NCI-H2227 (cell line): ENCODE measurements around the gene HLX.

Experiments
- DNase-seq: peaks from one replicate; lab custom pipeline; 2025; ENCODE audit not compliant: unreplicated experiment; lab: John Stamatoyannopoulos, UW

Gene HLX

GRCh38 chr1:220879076-220879508 lies at the start of gene HLX:
TSS of gene HLX (plus strand) at chr1:220879443. CDS start at chr1:220879858, 415 bp downstream.
- DNase-seq, result peak; percentile 36

GRCh38 chr1:220833436-220833835 lies 45.8 kb upstream of the HLX start:
- no peak for DNase-seq

GRCh38 chr1:220834155-220834870 lies 44.9 kb upstream of the HLX start:
- DNase-seq, result no peak

- no peak for DNase-seq
Observed at GRCh38 chr1:220838578-220838977, 40.7 kb upstream of the HLX start.

GRCh38 chr1:220839474-220839873 lies 39.8 kb upstream of the HLX start:
- DNase-seq, result no peak

GRCh38 chr1:220841293-220841692 lies 38.0 kb upstream of the HLX start:
- DNase-seq, result no peak

GRCh38 chr1:220843481-220844011 lies 35.7 kb upstream of the HLX start:
- no peak for DNase-seq

- DNase-seq, result no peak
Observed at GRCh38 chr1:220852408-220852807, 26.8 kb upstream of the HLX start.

GRCh38 chr1:220872296-220872695 lies 6.9 kb upstream of the HLX start:
- no peak for DNase-seq

GRCh38 chr1:220873087-220873486 lies 6.2 kb upstream of the HLX start:
- no peak for DNase-seq

- peak; percentile 49 for DNase-seq
Observed at GRCh38 chr1:220873868-220874655, 5.2 kb upstream of the HLX start.

- DNase-seq, result no peak
Observed at GRCh38 chr1:220875260-220875659, 4.0 kb upstream of the HLX start.

- DNase-seq, result no peak
Observed at GRCh38 chr1:220876511-220877376, 2.5 kb upstream of the HLX start.

GRCh38 chr1:220877377-220878095 lies 1.7 kb upstream of the HLX start:
- DNase-seq, result no peak

- DNase-seq, result no peak
Observed at GRCh38 chr1:220878191-220879075, 810 bp upstream of the HLX start.

- peak; percentile 53 for DNase-seq
Observed at GRCh38 chr1:220879509-220880361, 492 bp downstream of the HLX start.

- DNase-seq, result no peak
Observed at GRCh38 chr1:220880362-220880670, 1.1 kb downstream of the HLX start.

- DNase-seq, result no peak
Observed at GRCh38 chr1:220880726-220881506, 1.7 kb downstream of the HLX start.
